Osteocyte (in vitro differentiated cells): Measurements from ENCODE around the gene DGKG. TPM values are rescaled to one million over a fixed set of nuclear protein-coding genes. Genes with fewer than 3 reads are reported as not detected.

Source experiments
- DNase-seq: peaks from one replicate; pipeline ENCODE4 v3.0.0; 2021; ENCODE audit warnings: mixed read lengths; ENCODE audit not compliant: unreplicated experiment; ENCODE audit errors: extremely low spot score
- H3K27ac Mint-ChIP-seq: one replicate; pipeline ENCODE4 v1.8.0; 2021; ENCODE audit warnings: mild to moderate bottlenecking, mixed read lengths; ENCODE audit not compliant: unreplicated experiment
- H3K27me3 Mint-ChIP-seq: one replicate; pipeline ENCODE4 v1.8.0; 2021; ENCODE audit warnings: mixed read lengths; ENCODE audit not compliant: unreplicated experiment
- H3K36me3 Mint-ChIP-seq: one replicate; pipeline ENCODE4 v1.8.0; 2021; ENCODE audit warnings: mixed read lengths; ENCODE audit not compliant: unreplicated experiment
- H3K4me1 Mint-ChIP-seq: one replicate; pipeline ENCODE4 v1.8.0; 2021; ENCODE audit warnings: mixed read lengths; ENCODE audit not compliant: unreplicated experiment
- H3K4me3 Mint-ChIP-seq: one replicate; pipeline ENCODE4 v1.8.0; 2021; ENCODE audit warnings: mild to moderate bottlenecking, moderate library complexity, mixed read lengths; ENCODE audit not compliant: unreplicated experiment
- H3K9me3 Mint-ChIP-seq: one replicate; pipeline ENCODE4 v1.8.0; 2021; ENCODE audit warnings: mixed read lengths; ENCODE audit not compliant: unreplicated experiment
- CTCF ChIP-seq: fragments of 200-600 bp; sonication (generic); IDR thresholded peaks from 2 replicates; pipeline ENCODE4 v1.5.0; 2021; ENCODE audit warnings: antibody characterized with exemption, mild to moderate bottlenecking, moderate library complexity
- total RNA-seq: library from RNA; stranded (reverse); gene quantifications from 2 replicates; pipeline ENCODE4 v1.2.1, GENCODE V29; 2021

Gene DGKG
- total RNA-seq, 1 donor from 2014 or later: not detected

GRCh38 chr3:186121278-186121677 is 240.8 kb downstream of the DGKG start:
- H3K27ac Mint-ChIP-seq: no peak overlapping the region

GRCh38 chr3:186119499-186119898 is 242.5 kb downstream of the DGKG start:
- no peak for TF ChIP-seq CTCF
- Mint-ChIP-seq H3K4me1 (peaks cover 6% of the 10 kb centered on the region), H3K4me3 (no peak overlapping the region), H3K27ac (no peak overlapping the region), H3K36me3 (no peaks in the 10 kb centered on the region), H3K27me3 (peaks cover 62% of the 10 kb centered on the region), H3K9me3 (no peaks in the 10 kb centered on the region)
- no peak for DNase-seq

More at GRCh38 chr3:186121278-186121677, 240.8 kb downstream of the DGKG start:
- no peak for TF ChIP-seq CTCF
- Mint-ChIP-seq H3K4me1 (peaks cover 6% of the 10 kb centered on the region), H3K4me3 (no peak overlapping the region), H3K36me3 (no peaks in the 10 kb centered on the region), H3K27me3 (peaks cover 50% of the 10 kb centered on the region), H3K9me3 (no peaks in the 10 kb centered on the region)
- no peak for DNase-seq

- no peak for DNase-seq
- Mint-ChIP-seq H3K4me1 (peaks cover 6% of the 10 kb centered on the region), H3K27ac (no peak overlapping the region), H3K27me3 (peaks cover 64% of the 10 kb centered on the region), H3K4me3 (no peak overlapping the region), H3K36me3 (no peaks in the 10 kb centered on the region), H3K9me3 (no peaks in the 10 kb centered on the region)
- no peak for TF ChIP-seq CTCF
Observed at GRCh38 chr3:186118692-186119091, 243.3 kb downstream of the DGKG start.

- no peak for TF ChIP-seq CTCF
- DNase-seq: no peak
- no peaks in the 10 kb centered on the region for H3K9me3 Mint-ChIP-seq
- H3K27me3 Mint-ChIP-seq: peaks cover 64% of the 10 kb centered on the region
- H3K4me3 Mint-ChIP-seq: no peak overlapping the region
- H3K36me3 Mint-ChIP-seq: no peaks in the 10 kb centered on the region
- H3K4me1 Mint-ChIP-seq: peaks cover 6% of the 10 kb centered on the region
- no peak overlapping the region for H3K27ac Mint-ChIP-seq
Observed at GRCh38 chr3:186117521-186118134, 244.4 kb downstream of the DGKG start.

- H3K4me1 Mint-ChIP-seq: peaks cover 14% of the 10 kb centered on the region
- H3K27ac Mint-ChIP-seq: no peak overlapping the region
- no peaks in the 10 kb centered on the region for H3K9me3 Mint-ChIP-seq
- H3K36me3 Mint-ChIP-seq: no peaks in the 10 kb centered on the region
- H3K27me3 Mint-ChIP-seq: peaks cover 56% of the 10 kb centered on the region
- TF ChIP-seq CTCF: no peak
- DNase-seq: no peak
- no peak overlapping the region for H3K4me3 Mint-ChIP-seq
Observed at GRCh38 chr3:186115239-186115996, 246.6 kb downstream of the DGKG start.
